Liver (tissue), 9 donors: ENCODE measurements around the gene RAB6B. TPM values are rescaled to one million over a fixed set of nuclear protein-coding genes. Genes with fewer than 3 reads are reported as not detected.

ENCODE experiments used
- DNase-seq: peaks from one replicate; pipeline ENCODE4 v3.0.0-alpha.2; 2017; ENCODE audit warnings: low spot score
- H3K27ac ChIP-seq, 2 donors: one replicate each; pipeline ENCODE4 v1.7.0; 2013; ENCODE audit warnings: inconsistent platforms in 2 of 2, low read length in 2 of 2, control low read depth in 1 of 2, low read depth in 1 of 2, mild to moderate bottlenecking in 1 of 2
- H3K27me3 ChIP-seq, 4 donors: one replicate each; pipeline versions ENCODE4 v1.6.1 to v1.7.0; 2013; ENCODE audit warnings: low read length in 3 of 4, inconsistent platforms in 1 of 4, mild to moderate bottlenecking in 1 of 4, moderate library complexity in 1 of 4; ENCODE audit not compliant: control insufficient read depth in 4 of 4, insufficient read depth in 4 of 4
- H3K36me3 ChIP-seq, 4 donors: one replicate each; pipeline versions ENCODE4 v1.6.1 to v1.7.0; 2013; ENCODE audit warnings: low read length in 3 of 4, mild to moderate bottlenecking in 3 of 4, low read depth in 1 of 4, moderate library complexity in 1 of 4; ENCODE audit not compliant: control insufficient read depth in 4 of 4, insufficient read depth in 3 of 4
- H3K4me1 ChIP-seq, 4 donors: one replicate each; pipeline versions ENCODE4 v1.6.1 to v1.7.0; 2013; ENCODE audit warnings: low read length in 3 of 4, mild to moderate bottlenecking in 3 of 4, moderate library complexity in 1 of 4; ENCODE audit not compliant: control insufficient read depth in 4 of 4, insufficient read depth in 4 of 4
- H3K4me3 ChIP-seq, 3 donors: one replicate each; pipeline versions ENCODE4 v1.6.1 to v1.7.0; 2013; ENCODE audit warnings: low read length in 3 of 3, control low read depth in 1 of 3, low read depth in 1 of 3, mild to moderate bottlenecking in 1 of 3
- H3K9ac ChIP-seq, 2 donors: one replicate each; pipeline ENCODE4 v1.7.0; 2013; ENCODE audit warnings: low read length in 2 of 2, mild to moderate bottlenecking in 2 of 2, moderate library complexity in 2 of 2, control low read depth in 1 of 2, low read depth in 1 of 2
- H3K9me3 ChIP-seq, 4 donors: one replicate each; pipeline versions ENCODE4 v1.6.1 to v1.7.0; 2013; ENCODE audit warnings: low read length in 3 of 4; ENCODE audit not compliant: control insufficient read depth in 4 of 4
- FOXA1 ChIP-seq: IDR thresholded peaks from 2 replicates; pipeline ENCODE4 v1.6.1; 2016; ENCODE audit warnings: antibody characterized with exemption
- FOXA2 ChIP-seq: IDR thresholded peaks from 2 replicates; pipeline ENCODE4 v1.6.1; 2016; ENCODE audit warnings: antibody characterized with exemption
- HNF4G ChIP-seq: IDR thresholded peaks from 2 replicates; pipeline ENCODE4 v1.6.1; 2016; ENCODE audit warnings: antibody characterized with exemption
- RAD21 ChIP-seq, 2 donors: IDR thresholded peaks; 2 replicates each; pipeline ENCODE4 v1.6.1; 2016; ENCODE audit warnings: antibody characterized with exemption in 2 of 2, mild to moderate bottlenecking in 2 of 2
- REST ChIP-seq: IDR thresholded peaks from 2 replicates; pipeline ENCODE4 v1.6.1; 2016; ENCODE audit warnings: antibody characterized with exemption, mild to moderate bottlenecking
- RXRA ChIP-seq, 2 donors: IDR thresholded peaks; 2 replicates each; pipeline ENCODE4 v1.6.1; 2017 to 2018; ENCODE audit warnings: antibody characterized with exemption in 2 of 2, mild to moderate bottlenecking in 1 of 2
- TAF1 ChIP-seq: conservative IDR thresholded peaks from 2 replicates; pipeline ENCODE4 v1.6.1; 2016; ENCODE audit warnings: antibody characterized with exemption, mild to moderate bottlenecking
- YY1 ChIP-seq: IDR thresholded peaks from 2 replicates; pipeline ENCODE4 v1.6.1; 2016; ENCODE audit warnings: antibody characterized with exemption, mild to moderate bottlenecking
- ZBTB33 ChIP-seq: IDR thresholded peaks from 2 replicates; pipeline ENCODE4 v1.6.1; 2016; ENCODE audit warnings: antibody characterized with exemption
- WGBS: extraction: QIAGEN DNeasy Blood & Tissue Kit; methylation state at CpG from one replicate; pipeline ENCODE4 v1.1.7; 2013; 5-methylcytosine and 5-hydroxymethylcytosine counted together
- polyA plus RNA-seq, 2 donors: library from polyadenylated mRNA; stranded (reverse) in 1 of 2; unstranded in 1 of 2; fragments of 200-250 nt in 1 of 2; fragments of >200 nt in 1 of 2; fragmentation: Nextera tagmentation in 1 of 2; extraction: Ambion mirVana in 1 of 2; gene quantifications; one replicate each; pipeline versions ENCODE4 v1.2.1 to v1.2.3, GENCODE V29; 2013 to 2015
- total RNA-seq, 2 donors: library from RNA; depleted of rRNA; stranded (reverse); fragments of >200 nt; gene quantifications; one replicate each; pipeline ENCODE4 v1.2.3, GENCODE V29; 2014
- donor health status: healthy.
- donor health status: healthy.
- donor health status: healthy.
- donor health status: healthy.
- donor health status: healthy.

Gene RAB6B
- total and polyA plus RNA-seq, 4 donors = 0.08 to 2.8 (median 0.28) TPM

- Histone ChIP-seq H3K4me3 (no peak overlapping the region), H3K9me3 (no peaks in the 10 kb centered on the region), H3K36me3 (no peaks in the 10 kb centered on the region), H3K9ac (no peak overlapping the region), H3K27me3 (peaks cover 0 to 2% (median 0%) of the 10 kb centered on the region in 4 donors), H3K27ac (no peak overlapping the region), H3K4me1 (no peaks in the 10 kb centered on the region)
- TF ChIP-seq FOXA2 (no peak), TAF1 (no peak), ZBTB33 (no peak)
- 93% methylated on average over 6 of the region's 6 CpGs for WGBS
- no peak for DNase-seq
These were observed 26.1 kb downstream of the RAB6B start for GRCh38 chr3:133869586-133869985.

DNA sequence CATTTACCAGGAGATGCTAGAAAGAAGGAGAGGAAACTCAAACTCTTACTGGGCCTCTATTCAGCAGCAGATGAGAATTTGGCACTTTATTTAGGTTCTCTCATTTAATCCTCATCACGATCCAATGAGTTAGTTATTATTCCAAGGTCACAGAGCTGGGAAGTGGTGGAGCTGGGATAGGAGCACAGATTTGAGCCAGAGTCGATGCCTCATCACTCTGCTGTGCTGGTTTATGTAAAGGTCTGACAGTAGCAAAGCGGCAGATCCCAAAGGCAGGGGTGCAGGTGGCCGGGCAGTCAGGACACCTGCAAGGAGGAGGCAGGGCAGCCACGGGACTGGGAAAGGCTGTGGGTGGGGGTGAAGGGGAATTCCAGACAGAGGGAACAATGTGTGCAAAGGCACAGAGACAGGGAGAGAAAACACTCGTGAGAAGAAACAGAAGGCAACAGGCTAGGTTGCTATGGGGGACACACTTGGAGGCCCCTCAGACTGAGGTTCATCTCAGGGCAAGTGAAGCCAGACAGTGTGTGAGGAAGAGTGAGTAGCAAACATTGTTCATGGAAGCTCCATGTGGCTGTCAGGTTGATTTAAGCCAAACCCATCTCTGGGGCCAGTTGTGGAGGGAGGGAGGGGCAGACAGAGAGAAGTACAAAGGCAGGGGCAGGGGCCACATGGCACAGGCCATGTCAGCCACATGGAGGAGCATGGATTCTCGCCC is 26.8 kb downstream of the RAB6B start:
- peaks cover 0 to 2% (median 0%) of the 10 kb centered on the region in 4 donors for H3K27me3 ChIP-seq
- no peak for TF ChIP-seq REST
- TF ChIP-seq ZBTB33 = no peak
- TF ChIP-seq RAD21 (IDR thresholded peaks at IDR 0.05) = no peak
- TF ChIP-seq FOXA2 = no peak
- no peak for TF ChIP-seq YY1
- no peak for TF ChIP-seq HNF4G
- TF ChIP-seq RXRA (IDR thresholded peaks at IDR 0.05) = no peak
- TF ChIP-seq FOXA1 = no peak
- no peak for TF ChIP-seq TAF1
- H3K9me3 ChIP-seq = no peaks in the 10 kb centered on the region
- H3K4me1 ChIP-seq = no peaks in the 10 kb centered on the region
- no peak overlapping the region for H3K4me3 ChIP-seq
- WGBS = 65% methylated on average over 7 of the region's 7 CpGs
- DNase-seq = no peak
- no peak overlapping the region for H3K27ac ChIP-seq
- H3K9ac ChIP-seq = no peak overlapping the region
- no peaks in the 10 kb centered on the region for H3K36me3 ChIP-seq
